GM12878 (cell line): ENCODE results near the gene GNAQ. TPM values are rescaled to one million over a fixed set of nuclear protein-coding genes. Genes with fewer than 3 reads are reported as not detected.

Source experiments
- ATAC-seq: fragments of 200-7000 bp; cut with Tn5 transposase; 3 replicates; pipeline ENCODE4 v1.9.1; 2020; ENCODE audit warnings: mild to moderate bottlenecking, moderate library complexity
- BruUV-seq: library from RNA; stranded (reverse); fragments of 400-500 nt; replicated peaks from 2 replicates; lab custom pipeline; 2021; lab: Mats Ljungman, UMichigan
- CTCF ChIA-PET: fragments of 300-600 bp; sonication (Branson Sonifier 250); formaldehyde crosslinking; extraction: SDS; loops from one replicate; lab custom pipeline; 2021; ENCODE audit warnings: inconsistent platforms; lab: Yijun Ruan, JAX
- POLR2A ChIA-PET: fragments of 350-600 bp; formaldehyde crosslinking; extraction: SDS; loops from one replicate; lab custom pipeline; 2021; ENCODE audit warnings: inconsistent platforms; lab: Charles Lee
- RAD21 ChIA-PET: fragments of 300-600 bp; sonication (Branson Sonifier 250); formaldehyde crosslinking; loops from one replicate; lab custom pipeline; 2023; ENCODE audit warnings: antibody characterized with exemption; ENCODE audit not compliant: unreplicated experiment; lab: Charles Lee
- SMC1A ChIA-PET: fragments of 300-600 bp; sonication (Branson Sonifier 250); formaldehyde crosslinking; loops from one replicate; lab custom pipeline; 2023; ENCODE audit not compliant: unreplicated experiment, uncharacterized antibody; lab: Charles Lee
- DNase-seq: peaks from one replicate; pipeline ENCODE4 v3.0.0-alpha.2; 2011; ENCODE audit warnings: low read depth, low spot score
- FAIRE-seq: peaks from 3 replicates; lab custom pipeline; 2011; peaks lifted over from hg19 to GRCh38; lab: Jason Lieb, UNC
- H2AFZ ChIP-seq: 2 replicates; pipeline ENCODE4 v1.6.0; 2011; ENCODE audit warnings: low read depth, low read length, control low read depth; ENCODE audit not compliant: control insufficient read depth
- H3K27ac ChIP-seq: 2 replicates; pipeline ENCODE4 v1.5.1; 2011; ENCODE audit warnings: control low read depth; ENCODE audit not compliant: control insufficient read depth, insufficient read depth
- H3K27me3 ChIP-seq, 2 experiments: replicated peaks in 1 of 2; 2 replicates each; pipeline versions ENCODE4 v1.6.0 to v1.6.1; 2011; ENCODE audit warnings: low read length in 1 of 2; ENCODE audit not compliant: control insufficient read depth in 2 of 2, insufficient read depth in 2 of 2
- H3K36me3 ChIP-seq, 2 experiments: 2 replicates each; pipeline ENCODE4 v1.5.1; 2011; ENCODE audit warnings: low read length in 1 of 2; ENCODE audit not compliant: control insufficient read depth in 2 of 2, insufficient read depth in 2 of 2
- H3K4me1 ChIP-seq: 2 replicates; pipeline ENCODE4 v1.6.1; 2011; ENCODE audit warnings: mild to moderate bottlenecking, low read length, moderate library complexity, mixed read lengths; ENCODE audit not compliant: control insufficient read depth, insufficient read depth
- H3K4me2 ChIP-seq: 2 replicates; pipeline ENCODE4 v1.6.0; 2011; ENCODE audit warnings: control low read depth; ENCODE audit not compliant: control insufficient read depth, insufficient read depth
- H3K4me3 ChIP-seq: fragments of 200-600 bp; sonication (generic); 2 replicates; pipeline ENCODE4 v1.5.1; 2016
- H3K79me2 ChIP-seq: 2 replicates; pipeline ENCODE4 v1.6.0; 2011; ENCODE audit warnings: low read length; ENCODE audit not compliant: control insufficient read depth, insufficient read depth
- H3K9ac ChIP-seq: 2 replicates; pipeline ENCODE4 v1.8.0; 2011; ENCODE audit warnings: low read length, control low read depth, mixed read lengths; ENCODE audit not compliant: control insufficient read depth, insufficient read depth
- H3K9me3 ChIP-seq: replicated peaks from 3 replicates; pipeline ENCODE4 v1.5.1; 2011; ENCODE audit warnings: mild to moderate bottlenecking, low read length; ENCODE audit not compliant: control insufficient read depth, insufficient read depth
- H4K20me1 ChIP-seq: 2 replicates; pipeline ENCODE4 v1.6.0; 2011; ENCODE audit not compliant: control insufficient read depth, insufficient read depth
- BHLHE40 ChIP-seq, 2 experiments: fragments of 450-650 bp in 1 of 2; IDR thresholded peaks; 2 replicates each; pipeline ENCODE4 v1.6.1; 2011 to 2017; ENCODE audit warnings: low read depth in 2 of 2, borderline replicate concordance in 1 of 2, improper control_type of control experiment in 1 of 2, low read length in 1 of 2, mild to moderate bottlenecking in 1 of 2
- EED ChIP-seq: sonication (generic); IDR thresholded peaks from 2 replicates; pipeline ENCODE4 v1.6.1; 2016; ENCODE audit warnings: antibody characterized with exemption, low read depth
- EP300 ChIP-seq, 2 experiments: fragments of 150-350 bp in 1 of 2; IDR thresholded peaks; 2 replicates each; pipeline ENCODE4 v1.6.1; 2011 to 2012; ENCODE audit warnings: low read depth in 2 of 2, low read length in 2 of 2, borderline replicate concordance in 1 of 2, improper control_type of control experiment in 1 of 2, inconsistent platforms in 1 of 2; ENCODE audit not compliant: control insufficient read depth in 1 of 2
- HDGF ChIP-seq: fragments of 450-650 bp; IDR thresholded peaks from 2 replicates; pipeline ENCODE4 v1.6.1; 2016; ENCODE audit warnings: antibody characterized with exemption
- KDM1A ChIP-seq: fragments of 200-600 bp; sonication (generic); IDR thresholded peaks from 2 replicates; pipeline ENCODE4 v1.6.1; 2016; ENCODE audit warnings: borderline replicate concordance
- KLF5 ChIP-seq: fragments of 450-650 bp; IDR thresholded peaks from 2 replicates; pipeline ENCODE4 v1.6.1; 2014; ENCODE audit warnings: mild to moderate bottlenecking; ENCODE audit not compliant: partially characterized antibody
- POU2F2 ChIP-seq: IDR thresholded peaks from 3 replicates; pipeline ENCODE4 v1.6.1; 2011; ENCODE audit warnings: low read depth, mild to moderate bottlenecking, low read length, borderline replicate concordance
- SPI1 ChIP-seq: IDR thresholded peaks from 2 replicates; pipeline ENCODE4 v1.6.1; 2011; ENCODE audit warnings: low read depth, mild to moderate bottlenecking, low read length, moderate library complexity, borderline replicate concordance; ENCODE audit not compliant: insufficient read depth
- WGBS: methylation state at CpG from one replicate; pipeline ENCODE4 v1.1.6; 2016; ENCODE audit warnings: low lambda C conversion rate; ENCODE audit not compliant: insufficient replicate concordance, insufficient coverage; ENCODE audit errors: missing lambda C conversion rate; 5-methylcytosine and 5-hydroxymethylcytosine counted together
- in situ Hi-C: fragments of 300-500 bp; cut with MboI; formaldehyde crosslinking; loops from 9 replicates; pipeline ENCODE4 v1.14.3; 2018; ENCODE audit warnings: mixed read lengths
- intact Hi-C: fragments of 100-400 bp; cut with micrococcal nuclease; formaldehyde crosslinking; loops from one replicate; pipeline ENCODE4 v1.14.2; 2022; ENCODE audit not compliant: unreplicated experiment
- polyA plus RNA-seq, 11 experiments: library from polyadenylated mRNA; depleted of rRNA in 4 of 11; unstranded in 6 of 11; stranded (reverse) in 5 of 11; fragments of >200 nt; fragmentation: Nextera tagmentation in 4 of 11; fragmentation: Illumina TruSeq in 1 of 11; extraction: Ambion mirVana in 4 of 11; extraction: Trizol in 1 of 11; gene quantifications; 1 replicate in 1 of 11; 2 replicates in 10 of 11; pipeline versions ENCODE4 v1.2.1 to v1.2.3, GENCODE V29; 2011 to 2016; ENCODE audit warnings: inconsistent platforms in 2 of 11, missing spikeins in 2 of 11, low read depth in 1 of 11
- total RNA-seq, 4 experiments: library from RNA; depleted of rRNA in 3 of 4; stranded (reverse); fragments of >200 nt in 3 of 4; fragmentation: Illumina TruSeq in 1 of 4; extraction: Trizol in 1 of 4; gene quantifications; 2 replicates each; pipeline versions ENCODE4 v1.2.1 to v1.2.3, GENCODE V29; 2013 to 2021
- TF ChIP-seq, protein P1 (sequence below): fragments of 450-650 bp; IDR thresholded peaks from 2 replicates; pipeline ENCODE4 v1.6.1; 2017; ENCODE audit warnings: mild to moderate bottlenecking, moderate library complexity
- TF ChIP-seq, protein P2 (sequence below): fragments of 450-650 bp; IDR thresholded peaks from 2 replicates; pipeline ENCODE4 v1.6.1; 2017; ENCODE audit warnings: low read depth, mild to moderate bottlenecking, moderate library complexity
- TF ChIP-seq, protein P3 (sequence below): fragments of 450-650 bp; IDR thresholded peaks from 2 replicates; pipeline ENCODE4 v1.6.1; 2016; ENCODE audit warnings: mild to moderate bottlenecking

GNAQ gene
- total and polyA plus RNA-seq, 10 of the 15 experiments (the other 5 are each of a cell fraction or from before 2014, with no cell fraction given) = 0.15 to 47.2 (median 0.49) TPM

DNA sequence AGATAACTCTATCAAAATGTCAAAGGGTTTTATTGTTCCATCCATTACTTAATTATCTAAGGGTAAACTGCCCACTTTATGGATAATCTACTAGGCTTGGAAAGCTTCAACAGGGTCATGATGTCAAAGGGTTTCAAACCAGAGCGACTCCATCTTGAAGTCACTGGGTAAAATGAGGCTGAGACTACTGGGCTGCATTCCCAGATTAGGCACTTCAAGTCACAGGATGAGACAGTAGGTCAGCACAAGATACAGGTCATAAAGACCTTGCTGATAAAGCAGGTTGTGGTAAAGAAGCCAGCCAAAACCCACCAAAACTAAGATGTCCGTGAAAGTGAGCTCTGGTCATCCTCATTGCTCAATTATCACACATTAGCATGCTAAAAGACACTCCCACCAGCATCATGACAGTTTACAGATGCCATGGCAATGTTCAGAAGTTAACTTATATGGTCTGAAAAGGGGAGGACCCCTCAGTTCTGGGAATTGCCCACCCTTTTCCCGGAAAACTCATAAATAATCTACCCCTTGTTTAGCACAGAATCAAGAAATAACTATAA lies 138.6 kb downstream of the GNAQ start (continued):
- TF ChIP-seq KLF5 (no peak), HDGF (no peak), KDM1A (no peak)
- TF ChIP-seq, protein P1, sequence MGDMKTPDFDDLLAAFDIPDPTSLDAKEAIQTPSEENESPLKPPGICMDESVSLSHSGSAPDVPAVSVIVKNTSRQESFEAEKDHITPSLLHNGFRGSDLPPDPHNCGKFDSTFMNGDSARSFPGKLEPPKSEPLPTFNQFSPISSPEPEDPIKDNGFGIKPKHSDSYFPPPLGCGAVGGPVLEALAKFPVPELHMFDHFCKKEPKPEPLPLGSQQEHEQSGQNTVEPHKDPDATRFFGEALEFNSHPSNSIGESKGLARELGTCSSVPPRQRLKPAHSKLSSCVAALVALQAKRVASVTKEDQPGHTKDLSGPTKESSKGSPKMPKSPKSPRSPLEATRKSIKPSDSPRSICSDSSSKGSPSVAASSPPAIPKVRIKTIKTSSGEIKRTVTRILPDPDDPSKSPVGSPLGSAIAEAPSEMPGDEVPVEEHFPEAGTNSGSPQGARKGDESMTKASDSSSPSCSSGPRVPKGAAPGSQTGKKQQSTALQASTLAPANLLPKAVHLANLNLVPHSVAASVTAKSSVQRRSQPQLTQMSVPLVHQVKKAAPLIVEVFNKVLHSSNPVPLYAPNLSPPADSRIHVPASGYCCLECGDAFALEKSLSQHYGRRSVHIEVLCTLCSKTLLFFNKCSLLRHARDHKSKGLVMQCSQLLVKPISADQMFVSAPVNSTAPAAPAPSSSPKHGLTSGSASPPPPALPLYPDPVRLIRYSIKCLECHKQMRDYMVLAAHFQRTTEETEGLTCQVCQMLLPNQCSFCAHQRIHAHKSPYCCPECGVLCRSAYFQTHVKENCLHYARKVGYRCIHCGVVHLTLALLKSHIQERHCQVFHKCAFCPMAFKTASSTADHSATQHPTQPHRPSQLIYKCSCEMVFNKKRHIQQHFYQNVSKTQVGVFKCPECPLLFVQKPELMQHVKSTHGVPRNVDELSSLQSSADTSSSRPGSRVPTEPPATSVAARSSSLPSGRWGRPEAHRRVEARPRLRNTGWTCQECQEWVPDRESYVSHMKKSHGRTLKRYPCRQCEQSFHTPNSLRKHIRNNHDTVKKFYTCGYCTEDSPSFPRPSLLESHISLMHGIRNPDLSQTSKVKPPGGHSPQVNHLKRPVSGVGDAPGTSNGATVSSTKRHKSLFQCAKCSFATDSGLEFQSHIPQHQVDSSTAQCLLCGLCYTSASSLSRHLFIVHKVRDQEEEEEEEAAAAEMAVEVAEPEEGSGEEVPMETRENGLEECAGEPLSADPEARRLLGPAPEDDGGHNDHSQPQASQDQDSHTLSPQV = peak; percentile 98

GRCh38 chr9:77892171-77892570 lies 139.4 kb downstream of the GNAQ start:
- H3K36me3 ChIP-seq = no peaks in the 10 kb centered on the region
- no peaks in the 10 kb centered on the region for H3K4me1 ChIP-seq
- H3K27me3 ChIP-seq = no peaks in the 10 kb centered on the region
- DNase-seq = peak; percentile 30
- no peaks in the 10 kb centered on the region for H3K9me3 ChIP-seq
- intact Hi-C loops = no loop called here
- no peaks in the 10 kb centered on the region for H4K20me1 ChIP-seq
- peak; percentile 96 for ATAC-seq
- BruUV-seq = no TSS peak
- RAD21 ChIA-PET = interaction anchor here (0.7 to 8.0 kb wide), 17 partner anchors 11 to 146 kb away, joined by 3 to 69 read pairs (median 5); no protein-coding TSS in a partner anchor
- 0% methylated on average over 1 of the region's 1 CpG for WGBS
- POLR2A ChIA-PET = interaction anchor here (0.6 to 2.8 kb wide), 9 partner anchors 11 to 135 kb away, joined by 3 to 22 read pairs (median 4); no protein-coding TSS in a partner anchor
- no peak overlapping the region for H3K9ac ChIP-seq
- no peak for FAIRE-seq
- CTCF ChIA-PET = interaction anchor here (0.7 to 3.5 kb wide), 16 partner anchors 10 to 144 kb away, joined by 3 to 15 read pairs (median 5); no protein-coding TSS in a partner anchor
- SMC1A ChIA-PET = interaction anchor here (0.9 to 7.5 kb wide), 29 partner anchors 10 to 143 kb away, joined by 3 to 71 read pairs (median 5); no protein-coding TSS in a partner anchor
- H3K4me2 ChIP-seq = no peak overlapping the region
- no peak overlapping the region for H2AFZ ChIP-seq
- no peak overlapping the region for H3K4me3 ChIP-seq
- H3K79me2 ChIP-seq = no peaks in the 10 kb centered on the region
- no peak overlapping the region for H3K27ac ChIP-seq
- in situ Hi-C loops = no loop called here
- TF ChIP-seq BHLHE40 (IDR thresholded peaks at IDR 0.05; ENCODE audit: borderline replicate concordance in 1 of 2, low read depth in 2 of 2, low read length in 1 of 2) (peak; percentile 22 to 30; a peak in 1 of 4 replicates), POU2F2 (peak; percentile 15; the same call in 1 of the 3 replicates), SPI1 (peak; percentile 77; the same call in 1 of the 2 replicates), EP300 (IDR thresholded peaks at IDR 0.05; ENCODE audit: borderline replicate concordance in 1 of 2, control insufficient read depth in 1 of 2, low read depth in 2 of 2, low read length in 2 of 2) (peak; percentile 70 to 84; a peak in 3 of 4 replicates), EED (peak; percentile 49; the same call in 1 of the 2 replicates)
- TF ChIP-seq, protein P2, sequence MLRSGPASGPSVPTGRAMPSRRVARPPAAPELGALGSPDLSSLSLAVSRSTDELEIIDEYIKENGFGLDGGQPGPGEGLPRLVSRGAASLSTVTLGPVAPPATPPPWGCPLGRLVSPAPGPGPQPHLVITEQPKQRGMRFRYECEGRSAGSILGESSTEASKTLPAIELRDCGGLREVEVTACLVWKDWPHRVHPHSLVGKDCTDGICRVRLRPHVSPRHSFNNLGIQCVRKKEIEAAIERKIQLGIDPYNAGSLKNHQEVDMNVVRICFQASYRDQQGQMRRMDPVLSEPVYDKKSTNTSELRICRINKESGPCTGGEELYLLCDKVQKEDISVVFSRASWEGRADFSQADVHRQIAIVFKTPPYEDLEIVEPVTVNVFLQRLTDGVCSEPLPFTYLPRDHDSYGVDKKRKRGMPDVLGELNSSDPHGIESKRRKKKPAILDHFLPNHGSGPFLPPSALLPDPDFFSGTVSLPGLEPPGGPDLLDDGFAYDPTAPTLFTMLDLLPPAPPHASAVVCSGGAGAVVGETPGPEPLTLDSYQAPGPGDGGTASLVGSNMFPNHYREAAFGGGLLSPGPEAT = peak; percentile 98
- TF ChIP-seq, protein P3, sequence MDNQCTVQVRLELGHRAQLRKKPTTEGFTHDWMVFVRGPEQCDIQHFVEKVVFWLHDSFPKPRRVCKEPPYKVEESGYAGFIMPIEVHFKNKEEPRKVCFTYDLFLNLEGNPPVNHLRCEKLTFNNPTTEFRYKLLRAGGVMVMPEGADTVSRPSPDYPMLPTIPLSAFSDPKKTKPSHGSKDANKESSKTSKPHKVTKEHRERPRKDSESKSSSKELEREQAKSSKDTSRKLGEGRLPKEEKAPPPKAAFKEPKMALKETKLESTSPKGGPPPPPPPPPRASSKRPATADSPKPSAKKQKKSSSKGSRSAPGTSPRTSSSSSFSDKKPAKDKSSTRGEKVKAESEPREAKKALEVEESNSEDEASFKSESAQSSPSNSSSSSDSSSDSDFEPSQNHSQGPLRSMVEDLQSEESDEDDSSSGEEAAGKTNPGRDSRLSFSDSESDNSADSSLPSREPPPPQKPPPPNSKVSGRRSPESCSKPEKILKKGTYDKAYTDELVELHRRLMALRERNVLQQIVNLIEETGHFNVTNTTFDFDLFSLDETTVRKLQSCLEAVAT = peak; percentile 61; the same call in 1 of the 2 replicates
